Adrenal gland (tissue), 19 donors: Measurements from ENCODE around the gene CNKSR1. TPM values are rescaled to one million over a fixed set of nuclear protein-coding genes. Genes with fewer than 3 reads are reported as not detected.

ENCODE experiments used
- DNase-seq, 7 donors: peaks; one replicate each; pipeline ENCODE4 v3.0.0-alpha.2; 2019 to 2020
- H3K27ac ChIP-seq, 5 donors: fragments of 200-600 bp; sonication (generic) in 4 of 5; 1 replicate in 3 of 5; 2 replicates in 2 of 5; pipeline versions ENCODE4 v1.5.1 to v1.8.0; 2016 to 2020; ENCODE audit warnings: mild to moderate bottlenecking in 1 of 5
- H3K27me3 ChIP-seq: fragments of 200-600 bp; 2 replicates; pipeline ENCODE4 v1.8.0; 2021
- H3K36me3 ChIP-seq, 2 donors: fragments of 200-600 bp; replicated peaks in 1 of 2; 1 replicate in 1 of 2; 2 replicates in 1 of 2; pipeline versions ENCODE4 v1.5.1 to v1.8.0; 2018 to 2022
- H3K4me1 ChIP-seq, 2 donors: fragments of 200-600 bp; replicated peaks in 1 of 2; 1 replicate in 1 of 2; 2 replicates in 1 of 2; pipeline versions ENCODE4 v1.5.1 to v1.8.0; 2018 to 2021
- H3K4me3 ChIP-seq, 4 donors: fragments of 200-600 bp; sonication (generic) in 3 of 4; one replicate each; pipeline ENCODE4 v1.5.1; 2016 to 2018
- H3K9me3 ChIP-seq, 3 donors: fragments of 200-600 bp; sonication (generic) in 1 of 3; replicated peaks in 1 of 3; 1 replicate in 2 of 3; 2 replicates in 1 of 3; pipeline versions ENCODE4 v1.5.1 to v1.8.0; 2016 to 2021
- POLR2A ChIP-seq, 2 donors: fragments of 450-650 bp; IDR thresholded peaks; one replicate each; pipeline ENCODE4 v1.6.1; 2017; ENCODE audit warnings: antibody characterized with exemption in 2 of 2, mild to moderate bottlenecking in 2 of 2, moderate library complexity in 1 of 2
- WGBS, 4 donors: extraction: QIAGEN DNeasy Blood & Tissue Kit in 2 of 4; methylation state at CpG; one replicate each; pipeline versions ENCODE4 v1.1.5 to v1.1.7; 2013 to 2017; 5-methylcytosine and 5-hydroxymethylcytosine counted together
- intact Hi-C, 2 donors: fragments of 100-400 bp; cut with DNase I; formaldehyde crosslinking; loops; one replicate each; pipeline versions ENCODE4 v1.14.1 to v1.15.0; 2022 to 2023
- long read RNA-seq, 10 donors: library from polyadenylated mRNA in 3 of 10; unstranded in 2 of 10; stranded (forward) in 1 of 10; transcript quantifications; one replicate each; pipeline ENCODE4 v2.0.0 and lab custom pipeline, GENCODE V29; 2021 to 2026
- polyA plus RNA-seq, 3 donors: library from polyadenylated mRNA; stranded (reverse); fragments of 200-250 nt in 2 of 3; fragments of 350-450 nt in 1 of 3; fragmentation: Illumina TruSeq in 1 of 3; extraction: RNeasy Lipid Tissue Mini Kit (QIAGEN cat#74804) in 1 of 3; gene quantifications; one replicate each; pipeline ENCODE4 v1.2.3, GENCODE V29; 2013 to 2014
- total RNA-seq, 9 donors: library from RNA; depleted of rRNA in 4 of 9; stranded (reverse); fragments of >200 nt in 4 of 9; fragments of 120-200 nt in 1 of 9; fragmentation: NEBNext Ultra II Directional in 1 of 9; extraction: Animal tissue kit (Norgen Biotek cat#: 25700) in 1 of 9; gene quantifications; one replicate each; pipeline versions ENCODE4 v1.1.0 to v1.2.4, GENCODE V29; 2013 to 2023
- TF ChIP-seq, protein P1 (sequence below), 6 experiments: fragments of 450-650 bp in 4 of 6; fragments of 200-600 bp in 2 of 6; sonication (generic) in 1 of 6; IDR thresholded peaks; 1 replicate in 5 of 6; 2 replicates in 1 of 6; pipeline versions ENCODE4 v1.5.1 to v1.8.0; 2016 to 2021; ENCODE audit warnings: antibody characterized with exemption in 6 of 6, mild to moderate bottlenecking in 2 of 6, moderate library complexity in 1 of 6
- donor health status: healthy with polysubstance abuse.
- donor health status: Bipolar disorder and iron deficiency.
- donor health status: DM: yes; HTN: yes; CAD: no.
- donor health status: DM: no; HTN: no; CAD: no.
- donor health status: DM: no; HTN: no; CAD: no.
- donor health status: DM: yes; HTN: yes; CAD: no.

CNKSR1 gene
- total RNA-seq (1 to 10 TPM in 1 of 9 donors, under 1 TPM in 4, not detected in 4; 0.17 to 2.1 (median 0.29) TPM), polyA plus RNA-seq (1 to 10 TPM in 1 of 3 donors, under 1 TPM in 2; 0.31 to 1.5 (median 0.64) TPM)
- long read RNA-seq, donor 1 = 0 reads
- long read RNA-seq, donor 2 = 0 reads
- long read RNA-seq, donor 3 = 0 reads
- long read RNA-seq, donor 4 = 0 reads
- long read RNA-seq, donor 5 = 0 reads
- long read RNA-seq, donor 6 = 0 reads
- long read RNA-seq, donor 7 = 0 reads
- long read RNA-seq, donor 8 = 0 reads
- long read RNA-seq, donor 9 = 0 reads
- long read RNA-seq, donor 10 = 0 reads

- no peaks in the 10 kb centered on the region for H3K4me1 ChIP-seq
- H3K27me3 ChIP-seq = no peaks in the 10 kb centered on the region
- H3K9me3 ChIP-seq = no peaks in the 10 kb centered on the region
- WGBS, 4 donors = 65 to 70% (median 66%) methylated on average over 13 to 21 of the region's 21 CpGs
- no peaks in the 10 kb centered on the region for H3K36me3 ChIP-seq
- no peak for TF ChIP-seq POLR2A (IDR thresholded peaks at IDR 0.05)
- TF ChIP-seq, protein P1, sequence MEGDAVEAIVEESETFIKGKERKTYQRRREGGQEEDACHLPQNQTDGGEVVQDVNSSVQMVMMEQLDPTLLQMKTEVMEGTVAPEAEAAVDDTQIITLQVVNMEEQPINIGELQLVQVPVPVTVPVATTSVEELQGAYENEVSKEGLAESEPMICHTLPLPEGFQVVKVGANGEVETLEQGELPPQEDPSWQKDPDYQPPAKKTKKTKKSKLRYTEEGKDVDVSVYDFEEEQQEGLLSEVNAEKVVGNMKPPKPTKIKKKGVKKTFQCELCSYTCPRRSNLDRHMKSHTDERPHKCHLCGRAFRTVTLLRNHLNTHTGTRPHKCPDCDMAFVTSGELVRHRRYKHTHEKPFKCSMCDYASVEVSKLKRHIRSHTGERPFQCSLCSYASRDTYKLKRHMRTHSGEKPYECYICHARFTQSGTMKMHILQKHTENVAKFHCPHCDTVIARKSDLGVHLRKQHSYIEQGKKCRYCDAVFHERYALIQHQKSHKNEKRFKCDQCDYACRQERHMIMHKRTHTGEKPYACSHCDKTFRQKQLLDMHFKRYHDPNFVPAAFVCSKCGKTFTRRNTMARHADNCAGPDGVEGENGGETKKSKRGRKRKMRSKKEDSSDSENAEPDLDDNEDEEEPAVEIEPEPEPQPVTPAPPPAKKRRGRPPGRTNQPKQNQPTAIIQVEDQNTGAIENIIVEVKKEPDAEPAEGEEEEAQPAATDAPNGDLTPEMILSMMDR (IDR thresholded peaks at IDR 0.05) = no peak
- no peak for DNase-seq
- H3K27ac ChIP-seq = no peak within 1 kb of the TSS
- H3K4me3 ChIP-seq = no peak within 1 kb of the TSS
- intact Hi-C loops = no loop called here
Measured at GRCh38 chr1:26177182-26177684, at the start of gene CNKSR1. Gene CNKSR1, plus strand, starts transcription at chr1:26177491. Its CDS starts 57 bp downstream, at chr1:26177548.

DNA sequence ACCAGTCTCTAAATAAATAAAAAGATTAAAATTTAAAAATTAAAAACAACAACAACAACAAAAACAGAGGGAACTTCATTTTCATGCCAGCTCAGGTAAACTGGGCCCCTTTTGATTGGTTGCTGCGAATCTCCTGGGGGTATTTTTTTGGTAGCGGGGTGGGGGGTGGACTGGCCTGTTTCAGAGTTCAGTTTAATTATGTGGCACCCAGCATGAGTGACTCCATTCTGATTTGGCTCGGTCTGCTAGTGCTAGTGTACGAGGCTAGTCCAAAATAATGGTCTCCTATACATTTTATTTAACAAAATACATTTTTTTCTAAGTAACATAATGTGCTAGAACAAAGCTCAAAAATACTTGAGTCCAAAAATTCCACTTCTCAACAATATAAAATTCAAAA, 47.5 kb upstream of the CNKSR1 start:
- H3K36me3 ChIP-seq = no peaks in the 10 kb centered on the region
- peaks cover 0 to 9% of the 10 kb centered on the region in 2 donors for H3K4me1 ChIP-seq
- TF ChIP-seq POLR2A (IDR thresholded peaks at IDR 0.05) = no peak
- TF ChIP-seq, protein P1 (IDR thresholded peaks at IDR 0.05) = no peak
- no peak overlapping the region for H3K27ac ChIP-seq
- H3K4me3 ChIP-seq = no peak overlapping the region
- no peaks in the 10 kb centered on the region for H3K9me3 ChIP-seq
- intact Hi-C loops = no loop called here
- DNase-seq = no peak
- H3K27me3 ChIP-seq = no peaks in the 10 kb centered on the region
- 79 to 94% (median 89%) methylated on average over 4 of the region's 4 CpGs for WGBS, 4 donors

GRCh38 chr1:26130695-26131094, 46.6 kb upstream of the CNKSR1 start:
- no peaks in the 10 kb centered on the region for H3K27me3 ChIP-seq
- intact Hi-C loops = no loop called here
- H3K36me3 ChIP-seq = no peaks in the 10 kb centered on the region
- WGBS, 4 donors = 33 to 63% (median 44%) methylated on average over 1 of the region's 1 CpG; no CpG with 5 or more reads in 1 of the 4 donors
- H3K4me1 ChIP-seq = peaks cover 0 to 6% of the 10 kb centered on the region in 2 donors
- no peak for TF ChIP-seq POLR2A (IDR thresholded peaks at IDR 0.05)
- TF ChIP-seq, protein P1 (IDR thresholded peaks at IDR 0.05) = no peak
- no peak overlapping the region for H3K4me3 ChIP-seq
- no peak overlapping the region for H3K27ac ChIP-seq
- DNase-seq = no peak
- peaks cover 0 to 5% (median 0%) of the 10 kb centered on the region in 3 donors for H3K9me3 ChIP-seq

DNA sequence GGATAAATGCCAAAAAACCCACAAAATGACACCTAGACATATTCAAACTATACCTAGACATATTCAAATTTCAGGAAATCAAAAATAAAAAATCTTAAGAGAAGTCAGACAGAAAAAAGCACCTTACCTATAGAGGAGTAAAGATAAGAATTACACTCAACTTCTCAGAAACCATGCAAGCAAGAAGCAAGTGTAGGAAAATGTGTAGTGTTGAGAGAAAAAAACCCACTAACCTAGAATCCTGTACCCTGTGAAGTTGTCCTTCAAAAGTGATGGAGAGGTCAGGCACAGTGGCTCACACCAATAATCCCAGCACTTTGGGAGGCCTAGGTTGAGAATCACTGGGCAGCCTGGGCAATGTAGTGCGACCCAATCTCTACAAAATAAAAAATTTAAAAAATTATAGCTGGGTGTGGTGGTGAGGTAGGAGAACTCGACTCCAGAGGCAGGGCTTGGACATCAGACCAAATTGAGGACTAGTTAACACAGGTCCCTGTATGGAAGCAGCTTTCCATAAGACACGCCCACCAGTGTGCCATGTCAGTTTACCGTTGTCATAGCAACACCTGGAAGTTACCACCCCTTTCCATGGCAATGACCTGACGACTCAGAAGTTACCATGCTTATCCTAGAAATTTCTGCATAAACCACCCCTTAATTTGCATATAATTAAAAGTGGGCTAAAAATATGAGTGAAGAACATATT, 45.0 kb upstream of the CNKSR1 start:
- DNase-seq = no peak
- 77 to 84% (median 81%) methylated on average over 5 of the region's 5 CpGs for WGBS, 4 donors
- H3K4me3 ChIP-seq = no peak overlapping the region
- H3K9me3 ChIP-seq = peaks cover 0 to 5% (median 0%) of the 10 kb centered on the region in 3 donors
- peaks cover 0 to 3% of the 10 kb centered on the region in 2 donors for H3K4me1 ChIP-seq
- no peaks in the 10 kb centered on the region for H3K36me3 ChIP-seq
- TF ChIP-seq, protein P1 (IDR thresholded peaks at IDR 0.05) = no peak
- TF ChIP-seq POLR2A (IDR thresholded peaks at IDR 0.05) = no peak
- intact Hi-C loops = no loop called here
- no peak overlapping the region for H3K27ac ChIP-seq
- H3K27me3 ChIP-seq = no peaks in the 10 kb centered on the region
